GM18505 (cell line): ENCODE measurements around the gene LHX8.

Experiments
- ATAC-seq: cut with Tn5 transposase; IDR thresholded peaks from one replicate; pipeline ENCODE4 v1.9.1; 2021; ENCODE audit not compliant: unreplicated experiment
- POLR2A ChIP-seq: IDR thresholded peaks from 4 replicates; pipeline ENCODE4 v1.6.1; 2011; ENCODE audit warnings: borderline replicate concordance; ENCODE audit not compliant: insufficient read depth, insufficient read length; ENCODE audit errors: extremely low read depth

Gene LHX8

GRCh38 chr1:75127916-75128717 is 6.1 kb upstream of the LHX8 start:
- TF ChIP-seq POLR2A: no peak
- no peak for ATAC-seq

- ATAC-seq: no peak
- no peak for TF ChIP-seq POLR2A
Observed at GRCh38 chr1:75129660-75129982, 4.6 kb upstream of the LHX8 start.

- no peak for ATAC-seq
Observed at GRCh38 chr1:75129983-75130789, 4.0 kb upstream of the LHX8 start.

GRCh38 chr1:75130865-75131564 is 3.2 kb upstream of the LHX8 start:
- TF ChIP-seq POLR2A: no peak
- no peak for ATAC-seq

More at GRCh38 chr1:75129983-75130789, 4.0 kb upstream of the LHX8 start:
- no peak for TF ChIP-seq POLR2A

- TF ChIP-seq POLR2A: no peak
- ATAC-seq: no peak
Observed at GRCh38 chr1:75131565-75132241, 2.5 kb upstream of the LHX8 start.

GRCh38 chr1:75132242-75132811 is 1.9 kb upstream of the LHX8 start:
- ATAC-seq: no peak
- TF ChIP-seq POLR2A: no peak

GRCh38 chr1:75132812-75133619 is 1.2 kb upstream of the LHX8 start:
- no peak for ATAC-seq
- TF ChIP-seq POLR2A: no peak

- ATAC-seq: no peak
- TF ChIP-seq POLR2A: no peak
Observed at GRCh38 chr1:75134647-75135572, 722 bp downstream of the LHX8 start.

GRCh38 chr1:75135573-75136194 is 1.5 kb downstream of the LHX8 start:
- ATAC-seq: no peak
- no peak for TF ChIP-seq POLR2A

- no peak for TF ChIP-seq POLR2A
- ATAC-seq: no peak
Observed at GRCh38 chr1:75136195-75136815, 2.1 kb downstream of the LHX8 start.
